ENCODE results near the gene LSAMP. TPM values are rescaled to one million over a fixed set of nuclear protein-coding genes. Genes with fewer than 3 reads are reported as not detected.

The LSAMP gene
- total RNA-seq, 1 donor from 2014 or later: 10.2 TPM

DNA sequence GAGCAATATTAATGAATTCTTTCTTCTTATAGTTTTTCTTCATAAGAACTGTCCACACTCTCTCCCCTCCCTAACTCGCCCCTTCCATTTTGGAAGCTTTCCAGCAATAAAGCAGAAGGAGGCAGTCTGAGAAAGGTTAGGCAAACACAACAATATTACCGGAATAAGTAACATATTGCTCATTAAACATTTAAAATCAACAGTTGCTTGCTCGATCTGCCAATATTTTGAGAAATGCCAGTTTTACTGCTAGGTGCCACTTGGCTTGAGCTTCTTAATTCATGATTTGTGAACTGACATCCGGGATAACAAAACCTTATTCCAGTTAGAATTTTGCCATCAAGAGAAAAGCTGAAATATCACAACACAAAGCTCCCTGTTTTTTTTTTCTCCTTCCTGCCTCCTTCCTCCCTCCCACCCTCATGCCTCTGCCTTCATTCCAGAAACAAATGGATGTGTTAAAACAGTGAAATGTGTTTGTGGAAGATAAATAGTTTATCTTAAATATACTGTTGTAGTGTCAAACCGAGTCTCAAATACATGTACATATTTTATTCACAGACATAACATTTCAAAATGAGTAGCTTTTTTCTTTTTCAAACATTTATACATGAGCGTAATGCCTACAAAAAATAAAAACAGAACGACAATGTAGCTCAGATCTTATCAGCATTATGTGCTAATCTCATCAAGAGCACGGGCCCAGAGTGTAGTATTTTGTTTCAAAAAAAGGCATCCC lies 568.2 kb downstream of the LSAMP start:
- H3K36me3 ChIP-seq (ENCODE audit: control insufficient read depth, insufficient read depth, low read length): no peaks in the 10 kb centered on the region
- no peak for DNase-seq (ENCODE audit: low read depth)

DNA sequence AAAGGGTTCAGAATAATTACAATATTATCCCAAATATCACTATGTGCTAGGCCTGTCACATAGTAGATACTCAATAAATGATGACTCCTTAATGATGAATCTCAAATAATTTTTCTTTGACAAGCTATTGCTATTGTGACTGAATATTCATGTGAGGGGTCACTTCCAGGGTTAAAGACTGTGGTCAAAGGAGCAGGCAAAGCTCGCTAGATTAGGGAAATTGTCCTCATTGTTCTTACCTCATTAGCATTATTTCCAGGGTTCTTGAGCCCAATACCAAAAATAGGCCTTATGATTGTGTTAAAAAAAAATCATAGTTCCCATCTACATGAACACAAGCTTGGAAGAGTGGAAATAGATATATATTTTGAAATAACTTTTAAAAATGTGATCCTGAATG lies 569.8 kb downstream of the LSAMP start:
- H3K4me3 ChIP-seq (ENCODE audit: low read depth, low read length): no peak overlapping the region
- H3K27me3 ChIP-seq (ENCODE audit: control insufficient read depth, insufficient read depth, low read length): no peaks in the 10 kb centered on the region
- TF ChIP-seq, protein P1, sequence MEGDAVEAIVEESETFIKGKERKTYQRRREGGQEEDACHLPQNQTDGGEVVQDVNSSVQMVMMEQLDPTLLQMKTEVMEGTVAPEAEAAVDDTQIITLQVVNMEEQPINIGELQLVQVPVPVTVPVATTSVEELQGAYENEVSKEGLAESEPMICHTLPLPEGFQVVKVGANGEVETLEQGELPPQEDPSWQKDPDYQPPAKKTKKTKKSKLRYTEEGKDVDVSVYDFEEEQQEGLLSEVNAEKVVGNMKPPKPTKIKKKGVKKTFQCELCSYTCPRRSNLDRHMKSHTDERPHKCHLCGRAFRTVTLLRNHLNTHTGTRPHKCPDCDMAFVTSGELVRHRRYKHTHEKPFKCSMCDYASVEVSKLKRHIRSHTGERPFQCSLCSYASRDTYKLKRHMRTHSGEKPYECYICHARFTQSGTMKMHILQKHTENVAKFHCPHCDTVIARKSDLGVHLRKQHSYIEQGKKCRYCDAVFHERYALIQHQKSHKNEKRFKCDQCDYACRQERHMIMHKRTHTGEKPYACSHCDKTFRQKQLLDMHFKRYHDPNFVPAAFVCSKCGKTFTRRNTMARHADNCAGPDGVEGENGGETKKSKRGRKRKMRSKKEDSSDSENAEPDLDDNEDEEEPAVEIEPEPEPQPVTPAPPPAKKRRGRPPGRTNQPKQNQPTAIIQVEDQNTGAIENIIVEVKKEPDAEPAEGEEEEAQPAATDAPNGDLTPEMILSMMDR (IDR thresholded peaks at IDR 0.05; ENCODE audit: insufficient read depth, low read length, poor library complexity, severe bottlenecking): no peak
- no peak for DNase-seq (ENCODE audit: low read depth)
- no peaks in the 10 kb centered on the region for H3K36me3 ChIP-seq (ENCODE audit: control insufficient read depth, insufficient read depth, low read length)

More for the DNA sequence above, 568.2 kb downstream of the LSAMP start:
- Histone ChIP-seq H3K4me3 (ENCODE audit: low read depth, low read length) (no peak overlapping the region), H3K27me3 (ENCODE audit: control insufficient read depth, insufficient read depth, low read length) (no peaks in the 10 kb centered on the region)
- TF ChIP-seq, protein P1 (IDR thresholded peaks at IDR 0.05; ENCODE audit: insufficient read depth, low read length, poor library complexity, severe bottlenecking): no peak

DNA sequence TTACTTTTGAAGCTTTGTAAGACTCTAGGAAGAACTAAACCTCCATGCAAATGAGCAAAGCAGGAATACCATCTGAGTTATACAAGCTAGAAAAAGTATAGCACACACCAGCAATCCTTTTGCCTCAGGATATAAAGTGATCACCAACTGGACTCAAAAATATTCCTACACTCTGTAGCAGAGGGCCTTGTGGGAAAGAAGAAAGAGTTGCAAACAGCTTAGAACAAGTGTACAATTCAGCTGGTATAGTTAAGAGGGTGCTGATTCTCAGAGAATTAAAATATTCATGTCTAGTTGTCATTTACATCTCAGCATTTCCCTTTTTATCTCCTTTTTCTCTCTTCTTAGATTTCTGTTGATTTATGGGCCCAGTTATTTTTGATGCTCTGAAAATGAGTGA lies 573.6 kb downstream of the LSAMP start:
- TF ChIP-seq, protein P1 (IDR thresholded peaks at IDR 0.05; ENCODE audit: insufficient read depth, low read length, poor library complexity, severe bottlenecking): no peak
- Histone ChIP-seq H3K27me3 (ENCODE audit: control insufficient read depth, insufficient read depth, low read length) (no peaks in the 10 kb centered on the region), H3K4me3 (ENCODE audit: low read depth, low read length) (no peak overlapping the region), H3K36me3 (ENCODE audit: control insufficient read depth, insufficient read depth, low read length) (no peaks in the 10 kb centered on the region)
- no peak for DNase-seq (ENCODE audit: low read depth)

DNA sequence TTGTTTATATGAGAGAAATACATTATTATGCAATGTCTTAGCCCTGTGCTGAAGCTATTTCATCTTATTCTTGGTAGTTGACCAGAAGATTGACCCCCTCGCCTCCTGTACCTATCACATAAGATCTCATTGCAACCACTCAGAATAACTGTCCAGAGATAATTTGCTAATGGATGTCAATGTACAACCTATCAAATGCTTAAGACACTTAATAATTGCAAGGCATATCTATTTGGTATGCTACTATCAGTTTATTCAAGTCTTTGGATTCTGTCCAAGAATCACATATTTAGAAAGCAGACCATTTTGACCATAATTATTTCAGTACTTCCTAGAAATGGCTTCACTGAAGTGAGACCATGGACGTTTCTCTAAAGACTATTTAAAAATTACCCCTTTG lies 580.4 kb downstream of the LSAMP start:
- DNase-seq (ENCODE audit: low read depth): no peak
- TF ChIP-seq, protein P1 (IDR thresholded peaks at IDR 0.05; ENCODE audit: insufficient read depth, low read length, poor library complexity, severe bottlenecking): no peak
- H3K27me3 ChIP-seq (ENCODE audit: control insufficient read depth, insufficient read depth, low read length): no peaks in the 10 kb centered on the region

DNA sequence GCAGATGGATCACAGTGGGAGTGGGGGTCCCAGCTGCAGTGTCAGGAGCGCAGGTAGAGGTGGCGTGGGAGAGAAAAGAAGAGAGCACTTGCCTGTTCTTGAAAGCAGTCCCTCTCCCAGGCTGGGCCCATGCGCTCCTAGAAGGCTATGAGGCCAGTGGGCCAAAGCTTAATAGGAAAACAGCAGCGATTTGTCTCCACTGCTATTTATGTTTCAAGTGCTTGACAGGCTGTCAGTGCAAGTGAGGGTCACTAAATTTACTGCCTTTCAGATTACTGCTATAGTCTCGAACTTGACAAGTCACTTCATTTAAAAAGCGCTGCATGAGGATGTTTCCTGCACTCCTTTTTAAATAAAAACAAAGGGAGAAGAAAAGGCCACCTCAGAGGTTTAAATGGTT lies 582.4 kb downstream of the LSAMP start:
- TF ChIP-seq, protein P1 (IDR thresholded peaks at IDR 0.05; ENCODE audit: insufficient read depth, low read length, poor library complexity, severe bottlenecking): no peak

More for the DNA sequence above, 580.4 kb downstream of the LSAMP start:
- H3K36me3 ChIP-seq (ENCODE audit: control insufficient read depth, insufficient read depth, low read length): no peaks in the 10 kb centered on the region
- H3K4me3 ChIP-seq (ENCODE audit: low read depth, low read length): no peak overlapping the region

DNA sequence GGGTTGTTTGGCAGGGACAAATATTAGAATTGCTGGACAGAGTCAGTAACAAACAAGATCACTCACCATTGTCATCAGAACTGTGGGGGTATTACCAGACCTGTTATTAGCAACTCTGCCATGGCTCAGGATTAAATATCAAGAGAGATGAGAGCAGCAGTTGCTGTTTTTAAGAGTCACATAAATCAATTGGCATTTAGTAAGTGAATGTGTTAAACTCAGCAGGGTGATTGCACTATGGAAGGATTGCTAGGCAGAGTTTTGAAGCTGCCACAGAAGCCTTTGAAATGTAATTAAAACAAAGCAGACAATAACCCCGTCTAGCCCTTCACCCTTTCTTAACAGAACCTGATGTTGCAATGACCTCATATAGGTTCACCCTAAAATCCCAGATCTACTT lies 583.2 kb downstream of the LSAMP start:
- no peaks in the 10 kb centered on the region for H3K36me3 ChIP-seq (ENCODE audit: control insufficient read depth, insufficient read depth, low read length)
- H3K27me3 ChIP-seq (ENCODE audit: control insufficient read depth, insufficient read depth, low read length): no peaks in the 10 kb centered on the region
- TF ChIP-seq, protein P1 (IDR thresholded peaks at IDR 0.05; ENCODE audit: insufficient read depth, low read length, poor library complexity, severe bottlenecking): no peak
- no peak overlapping the region for H3K4me3 ChIP-seq (ENCODE audit: low read depth, low read length)
- DNase-seq (ENCODE audit: low read depth): no peak

More for the DNA sequence above, 582.4 kb downstream of the LSAMP start:
- H3K4me3 ChIP-seq (ENCODE audit: low read depth, low read length): no peak overlapping the region
- no peaks in the 10 kb centered on the region for H3K36me3 ChIP-seq (ENCODE audit: control insufficient read depth, insufficient read depth, low read length)
- no peaks in the 10 kb centered on the region for H3K27me3 ChIP-seq (ENCODE audit: control insufficient read depth, insufficient read depth, low read length)
- DNase-seq (ENCODE audit: low read depth): no peak

Data from kidney epithelial cell (primary cell).